Activated naive CD8-positive, alpha-beta T cell treated with anti-CD3 and anti-CD28 coated beads, Interleukin-2, amount 10 ng/mL, durations not matched to agents 7 days and 5 days (primary cell): ENCODE measurements around the gene ZKSCAN1. TPM values are rescaled to one million over a fixed set of nuclear protein-coding genes. Genes with fewer than 3 reads are reported as not detected.

Experiments
- total RNA-seq, 2 experiments: library from RNA; stranded (reverse); gene quantifications; one replicate each; pipeline ENCODE4 v1.2.3, GENCODE V29; 2021

Gene ZKSCAN1
- total RNA-seq, 2 experiments from 2014 or later: 85.5 to 88.8 TPM

Other genes starting within 250 kb of the ZKSCAN1 start
- not detected for gene CYP3A4, start 231.4 kb upstream of the ZKSCAN1 start, total RNA-seq
- gene CYP3A43, start 187.6 kb upstream of the ZKSCAN1 start, total RNA-seq: not detected
- under 1 TPM; 0.47 to 0.57 TPM for gene OR2AE1, start 138.6 kb upstream of the ZKSCAN1 start, total RNA-seq
- gene TRIM4, start 96.1 kb upstream of the ZKSCAN1 start, total RNA-seq: 10 to 100 TPM; 41.2 to 42.2 TPM
- not detected for gene GJC3, start 86.0 kb upstream of the ZKSCAN1 start, total RNA-seq
- not detected for gene AZGP1, start 39.6 kb upstream of the ZKSCAN1 start, total RNA-seq
- gene ZSCAN21, start 34.2 kb downstream of the ZKSCAN1 start, total RNA-seq: 10 to 100 TPM in 1 of 2 experiments, 1 to 10 TPM in 1; 9.8 to 10.1 TPM
- gene ZNF3, start 66.1 kb downstream of the ZKSCAN1 start, total RNA-seq: 10 to 100 TPM; 28.0 to 32.6 TPM
- 10 to 100 TPM; 72.4 to 76.7 TPM for gene COPS6, start 73.4 kb downstream of the ZKSCAN1 start, total RNA-seq
- 100 to 1,000 TPM; 278 to 307 TPM for gene MCM7, start 85.8 kb downstream of the ZKSCAN1 start, total RNA-seq
- gene AP4M1, start 86.0 kb downstream of the ZKSCAN1 start, total RNA-seq: 10 to 100 TPM; 15.0 to 16.5 TPM
- gene TAF6, start 103.8 kb downstream of the ZKSCAN1 start, total RNA-seq: 10 to 100 TPM; 63.7 to 65.9 TPM
- 10 to 100 TPM; 52.4 to 58.3 TPM for gene CNPY4, start 104.0 kb downstream of the ZKSCAN1 start, total RNA-seq
- gene MBLAC1, start 111.4 kb downstream of the ZKSCAN1 start, total RNA-seq: 1 to 10 TPM; 4.8 to 6.5 TPM
- 100 to 1,000 TPM; 170 to 175 TPM for gene LAMTOR4, start 133.3 kb downstream of the ZKSCAN1 start, total RNA-seq
- gene TRAPPC14, start 143.1 kb downstream of the ZKSCAN1 start, total RNA-seq: 10 to 100 TPM; 52.0 to 58.4 TPM
- 1 to 10 TPM; 6.7 to 6.9 TPM for gene GAL3ST4, start 153.0 kb downstream of the ZKSCAN1 start, total RNA-seq
- gene GPC2, start 161.8 kb downstream of the ZKSCAN1 start, total RNA-seq: 10 to 100 TPM; 12.6 to 13.0 TPM
- 10 to 100 TPM; 31.1 to 38.8 TPM for gene STAG3, start 162.3 kb downstream of the ZKSCAN1 start, total RNA-seq
- 10 to 100 TPM; 86.1 to 86.2 TPM for gene PVRIG, start 204.4 kb downstream of the ZKSCAN1 start, total RNA-seq